HG03095 (cell line): ENCODE results near the gene BTK.
A peak's percentile ranks its signal among the peaks of the same experiment; 100 is the strongest.

Experiments used
- ATAC-seq: cut with Tn5 transposase; IDR thresholded peaks from one replicate; pipeline ENCODE4 v1.9.1; 2021; ENCODE audit warnings: moderate library complexity; ENCODE audit not compliant: unreplicated experiment

The BTK gene

GRCh38 chrX:101385795-101386541, at the start of gene BTK:
TSS of gene BTK (minus strand) at chrX:101386191. CDS start at chrX:101375284, 10,907 bp downstream.
- ATAC-seq: peak; percentile 62

- ATAC-seq: peak; percentile 95
Observed at GRCh38 chrX:101430457-101431078, 44.6 kb upstream of the BTK start.

GRCh38 chrX:101429934-101430333, 43.9 kb upstream of the BTK start:
- no peak for ATAC-seq

- no peak for ATAC-seq
Observed at GRCh38 chrX:101427954-101428353, 42.0 kb upstream of the BTK start.

- no peak for ATAC-seq
Observed at GRCh38 chrX:101419489-101419888, 33.5 kb upstream of the BTK start.

- ATAC-seq: peak; percentile 35
Observed at GRCh38 chrX:101417981-101418841, 32.2 kb upstream of the BTK start.

GRCh38 chrX:101417190-101417589, 31.2 kb upstream of the BTK start:
- ATAC-seq: no peak

- ATAC-seq: no peak
Observed at GRCh38 chrX:101416691-101417090, 30.7 kb upstream of the BTK start.

- peak; percentile 67 for ATAC-seq
Observed at GRCh38 chrX:101415180-101416145, 29.5 kb upstream of the BTK start.

- ATAC-seq: no peak
Observed at GRCh38 chrX:101411984-101412383, 26.0 kb upstream of the BTK start.

- no peak for ATAC-seq
Observed at GRCh38 chrX:101410461-101410860, 24.5 kb upstream of the BTK start.

GRCh38 chrX:101409043-101409442, 23.1 kb upstream of the BTK start:
- no peak for ATAC-seq

GRCh38 chrX:101408532-101408841, 22.5 kb upstream of the BTK start:
- ATAC-seq: no peak

GRCh38 chrX:101407748-101408531, 21.9 kb upstream of the BTK start, which contains the start of the genes GLA and HNRNPH2:
TSS of gene GLA (minus strand) at chrX:101407925. CDS start at chrX:101407903, 22 bp downstream.
TSS of gene HNRNPH2 (plus strand) at chrX:101408222. CDS start at chrX:101411989, 3,767 bp downstream.
- peak; percentile 88 for ATAC-seq

GRCh38 chrX:101407167-101407747, 21.3 kb upstream of the BTK start:
- no peak for ATAC-seq

GRCh38 chrX:101399825-101400224, 13.8 kb upstream of the BTK start:
- ATAC-seq: no peak

GRCh38 chrX:101398694-101399093, 12.7 kb upstream of the BTK start:
- no peak for ATAC-seq

GRCh38 chrX:101397779-101398178, 11.8 kb upstream of the BTK start:
- ATAC-seq: no peak

- ATAC-seq: no peak
Observed at GRCh38 chrX:101395789-101396188, 9.8 kb upstream of the BTK start.
